OCI-LY1 (cell line): ENCODE results near the gene GAL3ST2.

ENCODE experiments used
- H2AFZ ChIP-seq: fragments of 200-600 bp; sonication (generic), shearing (Covaris generic); 2 replicates; pipeline ENCODE4 v1.6.0; 2014; ENCODE audit warnings: antibody characterized with exemption, mild to moderate bottlenecking, low read length
- H3F3A ChIP-seq: fragments of 200-600 bp; sonication (generic), shearing (Covaris generic); 2 replicates; pipeline ENCODE4 v1.6.0; 2014; ENCODE audit warnings: mild to moderate bottlenecking, antibody characterized with exemption, low read length, moderate library complexity; ENCODE audit not compliant: insufficient read depth
- H3K27ac ChIP-seq: fragments of 200-600 bp; sonication (generic); 2 replicates; pipeline ENCODE4 v1.5.1; 2014; ENCODE audit warnings: low read length, mixed run types, mild to moderate bottlenecking, low read depth; ENCODE audit not compliant: poor library complexity, severe bottlenecking
- H3K27me3 ChIP-seq: fragments of 200-600 bp; sonication (generic); 2 replicates; pipeline ENCODE4 v1.6.0; 2014; ENCODE audit warnings: antibody characterized with exemption, mild to moderate bottlenecking, low read length, moderate library complexity; ENCODE audit not compliant: insufficient read depth
- H3K36me3 ChIP-seq: fragments of 200-600 bp; sonication (generic); 2 replicates; pipeline ENCODE4 v1.6.1; 2014; ENCODE audit warnings: mild to moderate bottlenecking, antibody characterized with exemption, low read length, moderate library complexity, mixed read lengths; ENCODE audit not compliant: insufficient read depth
- H3K4me1 ChIP-seq: fragments of 200-600 bp; sonication (generic); 2 replicates; pipeline ENCODE4 v1.5.1; 2014; ENCODE audit warnings: mild to moderate bottlenecking, low read length, moderate library complexity; ENCODE audit not compliant: insufficient read depth, severe bottlenecking
- H3K4me2 ChIP-seq: fragments of 200-600 bp; sonication (generic), shearing (Covaris generic); 2 replicates; pipeline ENCODE4 v1.6.1; 2014; ENCODE audit warnings: low read length
- H3K4me3 ChIP-seq: fragments of 200-600 bp; sonication (generic); 2 replicates; pipeline ENCODE4 v1.5.1; 2014; ENCODE audit warnings: low read length, low read depth, mild to moderate bottlenecking, mixed read lengths; ENCODE audit not compliant: poor library complexity, severe bottlenecking
- H3K79me2 ChIP-seq: fragments of 200-600 bp; shearing (Covaris generic); 2 replicates; pipeline ENCODE4 v1.6.1; 2016; ENCODE audit warnings: mixed run types, low read length, mixed read lengths; ENCODE audit not compliant: insufficient read depth
- H3K9ac ChIP-seq: fragments of 200-600 bp; sonication (generic), shearing (Covaris generic); 2 replicates; pipeline ENCODE4 v1.6.1; 2014; ENCODE audit warnings: mild to moderate bottlenecking, low read length, mixed read lengths
- H3K9me2 ChIP-seq: fragments of 200-600 bp; sonication (generic), shearing (Covaris generic); 2 replicates; pipeline ENCODE4 v1.6.1; 2014; ENCODE audit warnings: low read depth, mild to moderate bottlenecking, low read length, mixed read lengths
- H3K9me3 ChIP-seq: fragments of 200-600 bp; shearing (Covaris generic); 2 replicates; pipeline ENCODE4 v1.6.1; 2014; ENCODE audit warnings: low read length, mixed read lengths
- H4K20me1 ChIP-seq: fragments of 200-600 bp; sonication (generic), shearing (Covaris generic); 2 replicates; pipeline ENCODE4 v1.6.0; 2016; ENCODE audit warnings: mild to moderate bottlenecking, low read length; ENCODE audit not compliant: insufficient read depth
- CTCF ChIP-seq: fragments of 200-600 bp; sonication (generic), shearing (Covaris generic); IDR thresholded peaks from 2 replicates; pipeline ENCODE4 v1.5.1; 2017; ENCODE audit warnings: mild to moderate bottlenecking, antibody characterized with exemption, low read length, moderate library complexity, mixed read lengths
- EZH2 ChIP-seq: fragments of 200-600 bp; sonication (generic), shearing (Covaris generic); IDR thresholded peaks from 2 replicates; pipeline ENCODE4 v1.8.0; 2017; ENCODE audit warnings: borderline replicate concordance, mixed run types, mild to moderate bottlenecking, antibody characterized with exemption, low read length, moderate library complexity, mixed read lengths

The GAL3ST2 gene

GRCh38 chr2:241801611-241802420, 25.2 kb downstream of the GAL3ST2 start:
- Histone ChIP-seq H3K27ac (no peak overlapping the region), H4K20me1 (no peaks in the 10 kb centered on the region), H2AFZ (no peak overlapping the region), H3K4me1 (peaks cover 3% of the 10 kb centered on the region), H3K4me3 (no peak overlapping the region), H3K4me2 (no peak overlapping the region), H3K79me2 (no peaks in the 10 kb centered on the region), H3K27me3 (no peaks in the 10 kb centered on the region), H3K36me3 (no peaks in the 10 kb centered on the region), H3K9me3 (no peaks in the 10 kb centered on the region), H3F3A (no peaks in the 10 kb centered on the region), H3K9ac (no peak overlapping the region), H3K9me2 (no peaks in the 10 kb centered on the region)
- no peak for TF ChIP-seq EZH2
- TF ChIP-seq CTCF = no peak

GRCh38 chr2:241802421-241803318, 26.0 kb downstream of the GAL3ST2 start:
- Histone ChIP-seq H3F3A (no peaks in the 10 kb centered on the region), H3K79me2 (no peaks in the 10 kb centered on the region), H4K20me1 (no peaks in the 10 kb centered on the region), H3K9me3 (no peaks in the 10 kb centered on the region), H3K9me2 (no peaks in the 10 kb centered on the region), H3K4me2 (peak overlapping the region; percentile 62), H3K36me3 (no peaks in the 10 kb centered on the region), H3K4me3 (no peak overlapping the region), H3K27ac (no peak overlapping the region), H3K9ac (no peak overlapping the region), H3K27me3 (no peaks in the 10 kb centered on the region), H3K4me1 (peaks cover 3% of the 10 kb centered on the region), H2AFZ (no peak overlapping the region)
- no peak for TF ChIP-seq EZH2

DNA sequence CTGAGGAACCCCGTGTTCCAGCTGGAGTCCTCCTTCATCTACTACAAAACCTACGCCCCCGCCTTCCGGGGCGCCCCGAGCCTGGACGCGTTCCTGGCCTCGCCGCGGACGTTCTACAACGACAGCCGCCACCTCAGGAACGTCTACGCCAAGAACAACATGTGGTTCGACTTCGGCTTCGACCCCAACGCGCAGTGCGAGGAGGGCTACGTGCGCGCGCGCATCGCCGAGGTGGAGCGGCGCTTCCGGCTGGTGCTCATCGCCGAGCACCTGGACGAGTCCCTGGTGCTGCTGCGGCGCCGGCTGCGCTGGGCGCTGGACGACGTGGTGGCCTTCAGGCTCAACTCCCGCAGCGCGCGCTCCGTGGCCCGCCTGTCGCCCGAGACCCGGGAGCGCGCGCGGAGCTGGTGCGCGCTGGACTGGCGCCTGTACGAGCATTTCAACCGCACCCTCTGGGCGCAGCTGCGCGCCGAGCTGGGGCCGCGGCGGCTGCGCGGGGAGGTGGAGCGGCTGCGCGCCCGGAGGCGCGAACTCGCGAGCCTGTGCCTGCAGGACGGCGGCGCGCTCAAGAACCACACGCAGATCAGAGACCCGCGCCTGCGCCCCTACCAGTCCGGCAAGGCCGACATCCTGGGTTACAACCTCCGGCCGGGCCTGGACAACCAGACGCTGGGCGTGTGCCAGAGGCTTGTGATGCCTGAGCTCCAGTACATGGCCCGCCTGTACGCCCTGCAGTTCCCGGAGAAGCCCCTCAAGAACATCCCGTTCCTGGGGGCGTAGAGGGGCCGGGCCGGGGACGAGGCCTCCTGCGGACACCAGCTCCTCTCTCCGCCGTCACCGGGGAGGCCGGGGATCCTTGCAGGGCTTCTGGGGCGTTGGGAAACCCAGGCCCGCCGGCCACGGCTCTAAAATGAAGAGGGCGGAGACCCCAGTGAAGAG, 27.0 kb downstream of the GAL3ST2 start:
- Histone ChIP-seq H2AFZ (no peak overlapping the region), H3K4me1 (peaks cover 3% of the 10 kb centered on the region), H3K4me2 (peak overlapping the region; percentile 62), H3K79me2 (no peaks in the 10 kb centered on the region), H3K9me2 (no peaks in the 10 kb centered on the region), H3K4me3 (peak overlapping the region; percentile 50), H3F3A (no peaks in the 10 kb centered on the region), H4K20me1 (no peaks in the 10 kb centered on the region), H3K9ac (no peak overlapping the region; the same call in 1 of the 2 replicates), H3K36me3 (no peaks in the 10 kb centered on the region), H3K27ac (no peak overlapping the region), H3K27me3 (no peaks in the 10 kb centered on the region), H3K9me3 (no peaks in the 10 kb centered on the region)
- TF ChIP-seq EZH2 (no peak), CTCF (no peak)
